Kidney (tissue), 14 donors: ENCODE data around the gene SLC1A1. TPM values are rescaled to one million over a fixed set of nuclear protein-coding genes. Genes with fewer than 3 reads are reported as not detected.

Experiments
- DNase-seq, 5 donors: peaks; one replicate each; pipeline ENCODE4 v3.0.0-alpha.2; 2013 to 2020
- FAIRE-seq: peaks from 2 replicates; lab custom pipeline; 2012; peaks lifted over from hg19 to GRCh38; lab: Jason Lieb, UNC
- H3K27ac ChIP-seq, 2 donors: one replicate each; pipeline ENCODE4 v1.7.0; 2013; ENCODE audit warnings: low read depth in 2 of 2, low read length in 2 of 2, inconsistent platforms in 1 of 2
- H3K27me3 ChIP-seq: one replicate; pipeline ENCODE4 v1.7.1; 2013; ENCODE audit warnings: low read length, inconsistent platforms; ENCODE audit not compliant: control insufficient read depth, insufficient read depth
- H3K36me3 ChIP-seq, 3 donors: one replicate each; pipeline versions ENCODE4 v1.7.0 to v1.7.1; 2013; ENCODE audit warnings: low read length in 3 of 3, control low read depth in 1 of 3, inconsistent platforms in 1 of 3; ENCODE audit not compliant: insufficient read depth in 3 of 3, control insufficient read depth in 2 of 3
- H3K4me1 ChIP-seq, 3 donors: one replicate each; pipeline versions ENCODE4 v1.7.0 to v1.7.1; 2013; ENCODE audit warnings: low read length in 3 of 3, inconsistent platforms in 1 of 3, low read depth in 1 of 3; ENCODE audit not compliant: control insufficient read depth in 2 of 3, insufficient read depth in 2 of 3
- H3K4me3 ChIP-seq, 3 donors: one replicate each; pipeline versions ENCODE4 v1.7.0 to v1.8.1; 2013; ENCODE audit warnings: low read length in 3 of 3, control low read depth in 1 of 3, inconsistent platforms in 1 of 3
- H3K9ac ChIP-seq, 3 donors: one replicate each; pipeline versions ENCODE4 v1.7.0 to v1.7.1; 2013; ENCODE audit warnings: low read length in 3 of 3, control low read depth in 1 of 3, inconsistent platforms in 1 of 3
- H3K9me3 ChIP-seq, 3 donors: one replicate each; pipeline versions ENCODE4 v1.7.0 to v1.7.1; 2013; ENCODE audit warnings: low read length in 3 of 3, control low read depth in 1 of 3, inconsistent platforms in 1 of 3; ENCODE audit not compliant: control insufficient read depth in 2 of 3, insufficient read depth in 1 of 3
- CTCF ChIP-seq: IDR thresholded peaks from 3 replicates; pipeline ENCODE4 v1.5.1; 2012; ENCODE audit warnings: mild to moderate bottlenecking, moderate library complexity, borderline replicate concordance; ENCODE audit not compliant: insufficient read depth; ENCODE audit errors: extremely low read depth
- intact Hi-C: fragments of 100-400 bp; cut with DNase I; formaldehyde crosslinking; loops from one replicate; pipeline ENCODE4 v1.11.1; 2022
- polyA plus RNA-seq: library from polyadenylated mRNA; stranded (reverse); fragments of 350-450 nt; fragmentation: Illumina TruSeq; extraction: RNeasy Lipid Tissue Mini Kit (QIAGEN cat#74804); gene quantifications from one replicate; pipeline ENCODE4 v1.2.3, GENCODE V29; 2014; ENCODE audit warnings: low read depth, low replicate concordance; ENCODE audit not compliant: insufficient read depth
- total RNA-seq: library from RNA; stranded (reverse); fragmentation: NEBNext Ultra II Directional; extraction: Animal tissue kit (Norgen Biotek cat#: 25700); gene quantifications from one replicate; pipeline ENCODE4 v1.2.1, GENCODE V29; 2021
- donor health status: control.
- donor health status: control.
- donor health status: control.
- donor health status: control.
- donor health status: control.
- donor health status: DM: yes; HTN: yes; CAD: no.
- donor health status: Normal renal cell carcinoma (clear cell type).

The SLC1A1 gene
- total and polyA plus RNA-seq, 2 donors from 2014 or later = 19.0 to 19.6 TPM

- Histone ChIP-seq H3K27ac (no peak overlapping the region), H3K9me3 (no peaks in the 10 kb centered on the region), H3K4me1 (peaks cover 0 to 3% (median 0%) of the 10 kb centered on the region in 3 donors), H3K4me3 (no peak overlapping the region), H3K36me3 (peaks cover 0 to 13% (median 2%) of the 10 kb centered on the region in 3 donors), H3K27me3 (no peaks in the 10 kb centered on the region), H3K9ac (no peak overlapping the region)
- no peak for TF ChIP-seq CTCF
- intact Hi-C loops = no loop called here
- FAIRE-seq = no peak
- no peak for DNase-seq
Measured at GRCh38 chr9:4559261-4560182, 69.3 kb downstream of the SLC1A1 start.

GRCh38 chr9:4563105-4563504 lies 72.8 kb downstream of the SLC1A1 start:
- H3K36me3 ChIP-seq = peaks cover 0 to 31% (median 14%) of the 10 kb centered on the region in 3 donors
- no peak overlapping the region for H3K4me3 ChIP-seq
- DNase-seq = no peak
- H3K9ac ChIP-seq = no peak overlapping the region
- no peak for FAIRE-seq
- no peaks in the 10 kb centered on the region for H3K4me1 ChIP-seq
- no peak for TF ChIP-seq CTCF
- H3K27me3 ChIP-seq = no peaks in the 10 kb centered on the region
- H3K27ac ChIP-seq = no peak overlapping the region
- H3K9me3 ChIP-seq = no peaks in the 10 kb centered on the region
- intact Hi-C loops = no loop called here

DNA sequence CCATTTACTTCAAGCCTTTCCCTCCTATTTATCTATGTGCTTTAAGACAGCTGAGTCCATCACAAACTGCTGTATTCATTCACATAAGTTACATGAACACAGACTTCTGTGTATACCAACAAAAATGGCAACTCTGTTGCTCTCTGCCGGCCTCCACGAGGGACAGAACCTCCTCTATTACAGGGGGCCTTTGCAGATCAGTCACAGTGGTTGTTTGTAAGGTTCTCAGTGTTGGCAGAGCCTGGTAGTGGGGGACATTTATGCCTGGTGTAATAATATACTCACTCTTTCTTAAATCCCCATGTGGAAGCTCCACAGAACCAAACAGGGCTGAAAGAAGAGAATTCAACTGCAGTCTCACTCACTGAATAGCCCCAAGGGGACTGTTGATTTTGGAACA lies 76.5 kb downstream of the SLC1A1 start:
- H3K4me3 ChIP-seq = no peak overlapping the region
- H3K27ac ChIP-seq = no peak overlapping the region
- H3K9ac ChIP-seq = no peak overlapping the region
- H3K36me3 ChIP-seq = peaks cover 0 to 38% (median 18%) of the 10 kb centered on the region in 3 donors
- FAIRE-seq = no peak
- no peak for TF ChIP-seq CTCF
- no peaks in the 10 kb centered on the region for H3K9me3 ChIP-seq
- DNase-seq = no peak
- intact Hi-C loops = no loop called here
- H3K4me1 ChIP-seq = no peaks in the 10 kb centered on the region
- no peaks in the 10 kb centered on the region for H3K27me3 ChIP-seq
